Gastroesophageal sphincter (tissue), 4 donors: ENCODE results near the gene RNF223. TPM values are rescaled to one million over a fixed set of nuclear protein-coding genes. Genes with fewer than 3 reads are reported as not detected.
A peak's percentile ranks its signal among the peaks of the same experiment; 100 is the strongest.

ENCODE experiments used
- ATAC-seq: fragments of 150-250 bp; one replicate; pipeline ENCODE4 v1.9.1; 2016; ENCODE audit warnings: mild to moderate bottlenecking, moderate library complexity
- H3K27ac ChIP-seq, 4 donors: fragments of 200-600 bp; sonication (generic) in 3 of 4; 1 replicate in 3 of 4; 2 replicates in 1 of 4; pipeline ENCODE4 v1.5.1; 2016 to 2019
- H3K27me3 ChIP-seq: fragments of 200-600 bp; sonication (generic); one replicate; pipeline ENCODE4 v1.5.1; 2019
- H3K36me3 ChIP-seq, 2 donors: fragments of 200-600 bp; sonication (generic); one replicate each; pipeline ENCODE4 v1.5.1; 2019; ENCODE audit warnings: control low read depth in 1 of 2
- H3K4me1 ChIP-seq, 3 donors: fragments of 200-600 bp; sonication (generic); 1 replicate in 2 of 3; 2 replicates in 1 of 3; pipeline ENCODE4 v1.5.1; 2016 to 2019; ENCODE audit warnings: control low read depth in 2 of 3
- H3K4me3 ChIP-seq, 2 donors: fragments of 200-600 bp; sonication (generic); one replicate each; pipeline ENCODE4 v1.5.1; 2019; ENCODE audit warnings: mild to moderate bottlenecking in 1 of 2, moderate library complexity in 1 of 2
- H3K9me3 ChIP-seq, 3 donors: fragments of 200-600 bp; sonication (generic); one replicate each; pipeline ENCODE4 v1.5.1; 2017 to 2019; ENCODE audit warnings: control low read depth in 2 of 3
- CTCF ChIP-seq, 4 experiments: fragments of 200-600 bp in 2 of 4; fragments of 450-650 bp in 2 of 4; sonication (generic) in 1 of 4; IDR thresholded peaks; one replicate each; pipeline ENCODE4 v1.5.1; 2017 to 2019; ENCODE audit warnings: antibody characterized with exemption in 4 of 4, mild to moderate bottlenecking in 2 of 4, moderate library complexity in 2 of 4
- EP300 ChIP-seq: sonication (generic); formaldehyde crosslinking; IDR thresholded peaks from one replicate; pipeline ENCODE4 v1.6.1; 2017; ENCODE audit warnings: antibody characterized with exemption, mild to moderate bottlenecking
- POLR2A ChIP-seq, 2 donors: fragments of 450-650 bp; IDR thresholded peaks; one replicate each; pipeline ENCODE4 v1.6.1; 2017; ENCODE audit warnings: antibody characterized with exemption in 2 of 2, mild to moderate bottlenecking in 2 of 2, moderate library complexity in 1 of 2
- POLR2AphosphoS5 ChIP-seq: sonication (generic); formaldehyde crosslinking; IDR thresholded peaks from one replicate; pipeline ENCODE4 v1.6.1; 2017; ENCODE audit warnings: antibody characterized with exemption
- WGBS, 2 donors: methylation state at CpG; one replicate each; pipeline ENCODE4 v1.1.5; 2018; ENCODE audit warnings: low coverage in 1 of 2; 5-methylcytosine and 5-hydroxymethylcytosine counted together
- total RNA-seq, 4 donors: library from RNA; depleted of rRNA; stranded (reverse); fragments of >200 nt; gene quantifications; one replicate each; pipeline ENCODE4 v1.1.0, GENCODE V29; 2016

The RNF223 gene
- total RNA-seq, 4 donors from 2014 or later, result 1.1 TPM; not detected in 3

- peak; percentile 60 for ATAC-seq
- no peak for TF ChIP-seq POLR2A (IDR thresholded peaks at IDR 0.05)
- TF ChIP-seq POLR2AphosphoS5, result no peak
- peak in 3 of 4 experiments; percentile 88 to 97 (median 88) for TF ChIP-seq CTCF (IDR thresholded peaks at IDR 0.05)
- no peak for TF ChIP-seq EP300
- Histone ChIP-seq H3K36me3 (no peaks in the 10 kb centered on the region), H3K4me1 (peaks cover 0 to 46% (median 23%) of the 10 kb centered on the region in 3 donors), H3K27me3 (peaks cover 88% of the 10 kb centered on the region), H3K9me3 (no peaks in the 10 kb centered on the region), H3K27ac (no peak overlapping the region), H3K4me3 (no peak overlapping the region)
- WGBS, 2 donors, result 7% methylated on average over 11 of the region's 50 CpGs; no CpG with 5 or more reads in 1 of the 2 donors
Measured at GRCh38 chr1:1063945-1064831, 9.9 kb downstream of the RNF223 start.

GRCh38 chr1:1063261-1063944 is 10.7 kb downstream of the RNF223 start:
- no peak for TF ChIP-seq POLR2AphosphoS5
- no peak for TF ChIP-seq EP300
- no peak for TF ChIP-seq POLR2A (IDR thresholded peaks at IDR 0.05)
- TF ChIP-seq CTCF (IDR thresholded peaks at IDR 0.05), result no peak
- Histone ChIP-seq H3K9me3 (no peaks in the 10 kb centered on the region), H3K27me3 (peaks cover 88% of the 10 kb centered on the region), H3K36me3 (no peaks in the 10 kb centered on the region), H3K4me1 (peaks cover 0 to 46% (median 18%) of the 10 kb centered on the region in 3 donors), H3K27ac (no peak overlapping the region), H3K4me3 (no peak overlapping the region)
- ATAC-seq, result no peak
- WGBS, 2 donors, result 67% methylated on average over 3 of the region's 24 CpGs; no CpG with 5 or more reads in 1 of the 2 donors

- no peaks in the 10 kb centered on the region for H3K36me3 ChIP-seq
- 60% methylated on average over 1 of the region's 29 CpGs; no CpG with 5 or more reads in 1 of the 2 donors for WGBS, 2 donors
- no peak overlapping the region for H3K27ac ChIP-seq
- H3K4me1 ChIP-seq, result peaks cover 0 to 46% (median 15%) of the 10 kb centered on the region in 3 donors
- H3K4me3 ChIP-seq, result no peak overlapping the region
- no peaks in the 10 kb centered on the region for H3K9me3 ChIP-seq
- TF ChIP-seq CTCF (IDR thresholded peaks at IDR 0.05) (no peak), EP300 (no peak)
- H3K27me3 ChIP-seq, result peaks cover 88% of the 10 kb centered on the region
- no peak for ATAC-seq
Measured at GRCh38 chr1:1062348-1063163, 11.6 kb downstream of the RNF223 start.

GRCh38 chr1:1061682-1062345 is 12.3 kb downstream of the RNF223 start:
- Histone ChIP-seq H3K27me3 (peaks cover 88% of the 10 kb centered on the region), H3K9me3 (no peaks in the 10 kb centered on the region), H3K36me3 (no peaks in the 10 kb centered on the region), H3K4me3 (no peak overlapping the region), H3K4me1 (peaks cover 0 to 46% (median 15%) of the 10 kb centered on the region in 3 donors), H3K27ac (no peak overlapping the region)
- 56% methylated on average over 4 of the region's 18 CpGs; no CpG with 5 or more reads in 1 of the 2 donors for WGBS, 2 donors
- no peak for ATAC-seq
- TF ChIP-seq CTCF (IDR thresholded peaks at IDR 0.05) (no peak), POLR2AphosphoS5 (no peak), EP300 (no peak), POLR2A (IDR thresholded peaks at IDR 0.05) (no peak)
